HG02678 (cell line): ENCODE results near the gene ERGIC1.

Experiments used
- ATAC-seq: cut with Tn5 transposase; IDR thresholded peaks from one replicate; pipeline ENCODE4 v1.9.1; 2021; ENCODE audit warnings: mild to moderate bottlenecking, moderate library complexity; ENCODE audit not compliant: unreplicated experiment

ERGIC1 gene

DNA sequence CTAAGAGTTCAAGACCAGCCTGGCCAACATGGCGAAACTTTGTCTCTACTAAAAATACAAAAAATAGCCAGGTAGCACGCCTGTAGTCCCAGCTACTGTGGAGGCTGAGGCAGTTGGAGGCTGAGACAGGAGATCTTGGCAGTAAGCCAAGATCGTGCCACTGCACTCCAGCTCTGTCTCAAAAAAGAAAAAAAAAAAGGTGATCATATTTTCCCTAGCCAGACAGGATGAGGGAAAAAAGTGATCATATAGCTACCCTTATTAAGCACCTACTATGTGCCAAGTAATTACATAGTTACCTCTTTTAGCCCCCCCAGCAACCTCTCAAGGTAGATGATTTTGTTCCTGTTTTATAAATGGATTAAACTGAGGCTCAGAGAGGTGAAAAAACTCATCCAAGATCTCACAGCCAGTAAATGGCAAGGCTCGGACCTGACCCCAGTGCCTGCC lies 107.0 kb downstream of the ERGIC1 start:
- ATAC-seq, result no peak

DNA sequence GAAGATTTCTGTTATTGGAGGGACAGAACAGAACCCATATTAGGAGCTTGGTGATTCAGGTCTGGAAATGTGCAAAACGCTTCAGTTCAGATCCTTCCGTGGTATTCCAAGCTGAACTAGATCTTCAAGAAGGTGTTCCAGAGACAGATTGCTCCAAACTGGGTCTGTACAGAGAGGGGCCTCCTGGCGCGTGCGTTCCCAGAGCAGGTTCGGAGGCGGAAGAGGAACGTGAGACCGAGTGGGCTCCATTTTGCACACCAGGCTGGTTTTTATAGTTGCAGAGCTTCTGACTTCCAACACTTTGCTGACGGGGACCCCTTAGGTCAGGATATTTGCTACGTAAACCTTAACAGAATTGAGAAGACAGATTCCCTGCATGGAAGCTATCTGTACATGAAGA lies 108.5 kb downstream of the ERGIC1 start:
- ATAC-seq, result no peak

DNA sequence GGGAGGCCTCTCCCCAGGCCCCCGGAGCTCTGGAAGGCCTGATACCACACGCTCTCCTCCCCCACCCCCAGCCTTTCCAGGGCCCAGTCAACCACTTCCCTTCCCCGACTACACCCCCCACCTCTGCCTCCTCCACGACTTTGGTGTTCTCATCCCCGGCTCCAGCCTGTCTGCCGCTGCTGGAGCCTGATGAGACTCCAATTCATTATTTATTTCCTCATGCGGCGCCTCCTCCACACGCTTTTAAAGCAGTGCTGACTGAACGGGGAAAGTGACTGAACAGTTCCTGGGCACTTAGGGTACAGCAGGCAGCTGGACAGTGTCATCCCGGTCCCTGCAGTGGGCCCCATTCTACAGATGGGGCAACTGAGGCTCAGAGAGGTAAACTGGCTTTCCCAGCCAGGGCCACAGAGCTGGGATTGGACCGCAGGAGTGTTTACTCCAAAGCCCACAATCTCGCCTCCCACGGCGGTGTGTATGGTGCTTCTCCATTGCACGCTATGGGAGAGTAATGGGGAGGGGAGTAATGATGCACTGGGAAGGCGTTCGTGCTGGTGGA lies 109.3 kb downstream of the ERGIC1 start:
- no peak for ATAC-seq

DNA sequence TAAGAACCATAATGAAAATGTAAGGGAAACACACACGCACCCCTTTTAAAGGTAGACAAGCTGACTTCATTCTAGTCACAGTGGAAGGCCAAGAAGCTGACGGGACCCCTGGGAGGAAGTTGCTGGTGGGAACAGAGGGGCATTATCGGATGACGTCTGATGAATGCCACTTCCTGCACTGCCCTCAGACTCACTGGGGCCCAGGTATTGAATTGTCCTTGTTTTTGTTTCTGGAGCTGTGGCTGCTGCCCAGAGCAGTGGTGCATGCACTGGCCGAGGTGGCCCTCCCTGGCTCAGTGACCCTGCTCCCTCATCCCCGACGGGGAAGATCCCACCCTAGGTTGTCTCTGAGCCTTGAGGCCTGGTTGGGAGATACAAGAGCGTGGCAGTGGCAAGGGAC lies 109.9 kb downstream of the ERGIC1 start:
- ATAC-seq, result no peak

DNA sequence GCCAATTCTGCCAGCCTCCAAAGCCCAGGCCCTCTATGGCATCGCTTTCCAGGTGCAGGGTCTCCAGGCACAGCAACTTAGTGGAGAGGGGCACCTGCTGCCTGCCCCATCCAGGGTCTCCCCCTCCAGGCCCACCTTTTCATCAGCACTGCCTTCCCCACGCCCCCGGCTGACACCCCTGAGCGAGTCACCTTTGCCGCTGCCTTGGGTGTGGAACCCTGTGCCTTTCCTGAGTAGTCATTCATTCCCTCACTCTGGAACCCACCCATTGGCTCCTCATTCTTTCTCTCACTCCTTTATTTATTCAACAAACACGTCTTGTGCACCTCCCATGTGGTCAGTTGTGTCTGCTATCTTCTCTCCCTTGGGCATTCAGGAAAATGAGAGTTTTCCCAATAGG lies 110.7 kb downstream of the ERGIC1 start:
- ATAC-seq, result no peak

DNA sequence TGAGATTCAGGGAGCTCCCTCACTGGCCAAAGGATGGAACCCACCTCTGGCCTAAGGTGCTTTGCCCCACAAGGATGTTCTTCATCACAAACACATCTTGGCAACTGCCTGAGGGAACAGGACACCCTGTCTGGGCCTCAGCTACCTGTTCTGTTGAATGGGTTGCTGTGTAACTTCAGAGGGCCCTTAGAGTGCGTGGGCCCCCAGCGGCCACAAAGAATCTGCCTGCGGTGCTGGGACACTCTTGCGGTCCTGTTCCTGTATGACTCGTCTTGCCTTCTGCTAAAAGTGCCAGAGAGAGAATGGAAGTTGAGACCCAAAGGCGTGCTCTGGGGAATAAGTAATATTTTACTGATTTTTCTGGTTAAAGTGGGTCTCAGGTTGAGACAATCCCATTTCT lies 111.1 kb downstream of the ERGIC1 start:
- ATAC-seq, result no peak

DNA sequence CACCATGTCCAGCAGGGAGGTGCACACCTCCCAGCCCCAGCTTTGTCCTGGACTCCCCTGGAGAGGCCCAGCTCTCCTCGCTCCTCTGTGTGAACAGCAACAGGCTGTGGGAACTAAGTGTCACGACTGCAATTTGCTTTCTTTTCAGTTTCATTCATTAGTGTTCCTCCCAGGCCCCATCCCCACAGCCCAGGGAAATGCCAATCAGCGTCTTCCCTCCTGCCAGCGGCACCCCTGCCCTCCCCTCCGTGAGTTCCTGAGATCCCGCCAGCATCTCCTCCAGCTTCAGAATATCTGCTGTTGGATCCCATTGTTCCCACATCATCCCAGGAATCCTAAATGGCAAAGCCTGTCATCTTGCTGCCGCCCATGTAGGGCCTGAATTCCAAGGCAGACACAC lies 112.1 kb downstream of the ERGIC1 start:
- ATAC-seq, result no peak

DNA sequence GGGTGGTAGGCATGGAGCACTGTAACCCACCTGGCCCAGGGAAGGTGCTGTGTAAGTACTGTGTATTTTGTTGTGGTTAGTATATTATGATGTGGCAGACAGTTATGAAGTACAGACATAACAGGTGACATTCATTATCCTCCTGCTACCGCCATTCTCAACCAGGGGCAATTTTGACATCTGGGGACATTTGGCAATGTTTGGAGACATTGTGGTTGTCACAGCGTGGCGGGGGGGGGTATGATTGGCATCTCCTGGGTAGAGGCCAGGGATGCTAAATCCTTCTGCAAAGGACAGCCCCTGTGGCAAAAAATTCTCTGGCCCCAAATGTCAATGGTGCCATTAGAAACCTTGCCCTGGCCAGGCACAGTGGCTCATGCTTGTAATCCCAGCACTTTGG lies 115.4 kb downstream of the ERGIC1 start:
- ATAC-seq, result no peak

DNA sequence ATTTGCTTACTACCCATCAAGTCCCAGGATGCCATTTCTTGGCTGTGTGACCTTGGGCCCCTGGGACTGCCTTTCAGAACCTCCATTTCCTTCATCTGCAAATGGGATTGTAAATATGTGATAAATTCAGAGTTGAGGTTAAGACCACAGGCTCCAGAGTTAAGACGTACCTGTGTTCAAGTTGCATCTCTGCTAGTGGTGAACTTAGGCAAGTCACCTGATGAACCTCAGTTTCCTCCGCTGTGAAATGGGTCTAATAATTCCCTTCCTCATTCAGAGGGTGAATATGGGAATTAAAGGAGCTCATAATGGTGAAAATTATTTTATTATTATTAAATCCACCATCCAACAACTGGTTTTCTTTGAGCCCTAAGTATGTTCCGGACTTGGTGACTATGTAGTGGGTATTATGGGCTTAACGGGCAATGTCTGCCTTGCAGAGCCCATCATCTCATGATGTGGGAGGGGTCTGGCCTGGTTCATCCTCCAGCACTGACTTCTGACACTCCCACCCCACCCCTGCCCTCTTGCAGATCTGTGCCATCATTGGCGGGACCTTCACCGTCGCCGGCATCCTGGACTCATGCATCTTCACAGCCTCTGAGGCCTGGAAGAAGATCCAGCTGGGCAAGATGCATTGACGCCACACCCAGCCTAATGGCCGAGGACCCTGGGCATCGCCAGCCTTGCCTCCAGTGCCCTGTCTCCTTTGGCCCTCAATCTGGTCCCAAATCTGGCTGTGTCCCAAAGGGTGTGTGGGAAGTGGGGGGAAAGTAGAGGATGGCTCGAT lies 116.3 kb downstream of the ERGIC1 start:
- ATAC-seq, result no peak

DNA sequence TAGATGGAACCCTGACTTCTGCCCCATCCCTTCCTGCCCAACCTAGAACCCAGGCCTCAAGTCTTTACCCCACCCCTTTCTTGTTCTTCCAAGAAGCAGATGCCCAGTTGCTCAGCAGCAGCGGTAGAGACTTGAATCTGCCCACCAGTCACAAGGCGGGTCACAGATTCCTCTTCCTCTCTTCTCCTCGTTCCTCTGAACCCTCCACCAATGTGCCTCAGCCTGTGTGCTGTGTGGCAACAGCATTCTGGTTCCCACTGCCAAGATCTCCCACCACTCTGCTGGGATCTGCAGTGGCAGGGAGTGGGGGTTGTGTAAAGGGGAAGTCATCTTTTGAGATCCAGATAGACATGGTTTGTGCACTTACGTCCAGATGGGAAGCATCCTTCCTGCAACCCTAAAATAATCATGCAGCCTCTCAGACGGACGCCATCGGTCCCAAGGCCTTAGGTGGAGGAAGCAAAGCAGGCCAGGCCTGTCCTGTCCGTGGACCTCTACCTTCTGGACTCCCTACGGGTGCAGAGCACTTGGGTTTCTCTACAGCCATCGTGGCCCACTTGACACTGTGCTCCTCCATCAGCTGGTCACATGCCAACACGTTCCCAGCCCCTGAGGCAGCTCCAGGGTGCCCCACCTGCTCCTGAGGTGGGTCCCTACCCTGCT lies 117.5 kb downstream of the ERGIC1 start:
- no peak for ATAC-seq

DNA sequence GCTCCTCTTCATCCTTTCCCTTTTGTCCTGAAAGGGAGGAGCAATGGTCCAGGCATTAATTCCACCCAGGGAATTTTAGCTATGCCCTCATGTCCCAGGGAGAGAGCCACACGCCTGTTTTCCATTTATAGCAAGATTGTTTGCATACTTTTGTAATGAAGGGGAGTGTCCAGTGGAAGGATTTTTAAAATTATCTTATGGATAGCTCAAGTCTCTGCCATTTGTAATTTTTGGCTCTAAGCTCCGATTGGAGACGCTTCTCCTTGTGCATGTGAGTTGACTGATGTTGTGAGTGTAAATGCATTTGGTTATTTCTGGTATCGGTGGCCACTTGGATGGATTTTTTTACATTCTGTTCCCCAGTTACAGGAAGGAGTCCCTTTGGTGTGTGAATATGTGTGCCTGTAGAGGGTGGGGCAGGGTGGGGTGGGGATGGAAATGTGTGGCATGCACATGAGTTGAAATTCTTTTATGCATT lies 118.0 kb downstream of the ERGIC1 start:
- ATAC-seq, result no peak

DNA sequence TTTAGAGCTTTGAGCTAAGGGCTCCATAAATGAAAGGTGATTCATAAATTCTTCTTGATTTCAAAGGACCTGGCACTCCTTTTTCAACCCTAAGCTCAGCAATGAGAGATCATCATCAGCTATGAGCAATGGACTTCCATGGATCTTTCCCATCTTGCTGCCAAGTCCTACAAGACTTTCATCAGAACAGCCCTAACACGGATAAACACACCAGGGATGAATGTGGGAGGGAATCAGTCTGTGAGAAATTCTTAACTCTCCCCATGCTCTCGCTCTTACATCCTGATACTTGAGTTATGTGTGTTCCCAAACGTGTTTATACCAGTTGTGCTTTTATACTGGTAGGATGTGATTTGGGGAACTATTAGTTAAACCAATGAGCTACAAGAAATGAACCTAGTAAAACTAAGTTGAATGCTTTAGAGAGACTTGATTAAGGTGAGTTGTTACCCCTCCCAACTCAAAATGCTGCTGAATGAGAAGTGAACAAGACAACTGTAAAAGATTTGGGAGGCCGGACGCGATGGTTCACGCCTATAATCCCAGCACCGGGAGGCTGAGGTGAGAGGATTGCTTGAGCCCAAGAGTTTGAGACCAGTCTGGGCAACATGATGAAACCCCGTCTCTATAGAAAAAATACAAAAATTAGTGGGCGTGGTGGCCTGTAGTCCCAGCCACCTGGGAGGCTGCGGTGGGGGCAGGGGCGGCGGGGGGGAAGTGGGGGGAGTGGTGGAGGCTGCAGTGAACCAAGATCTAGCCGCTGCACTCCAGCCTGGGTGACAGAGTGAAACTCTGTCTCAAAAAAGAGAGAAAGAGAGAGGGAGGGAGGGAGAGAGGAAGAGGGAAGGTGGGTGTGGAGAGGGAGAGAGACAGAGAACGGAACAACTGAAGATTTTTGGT lies 120.0 kb downstream of the ERGIC1 start:
- no peak for ATAC-seq

DNA sequence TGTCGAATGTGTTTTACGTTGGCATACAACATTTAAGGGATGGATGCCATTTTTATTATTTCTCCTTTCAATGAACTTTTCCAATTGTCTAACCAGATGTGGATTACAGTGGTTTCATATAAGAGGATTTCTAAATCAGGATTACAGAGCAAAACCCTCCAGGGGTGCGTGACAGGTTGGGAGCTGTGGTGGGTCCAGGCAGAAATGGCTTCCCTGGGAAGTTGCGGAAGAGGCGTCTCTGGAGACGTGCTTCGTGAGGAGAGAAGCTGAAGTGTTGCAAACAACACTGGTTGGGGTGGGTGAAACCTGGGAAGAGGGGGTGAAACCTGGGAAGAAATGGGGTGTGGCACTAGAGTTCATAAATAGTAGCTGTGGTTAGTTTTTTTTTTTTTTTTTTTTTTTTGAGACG lies 120.7 kb downstream of the ERGIC1 start:
- ATAC-seq, result no peak

DNA sequence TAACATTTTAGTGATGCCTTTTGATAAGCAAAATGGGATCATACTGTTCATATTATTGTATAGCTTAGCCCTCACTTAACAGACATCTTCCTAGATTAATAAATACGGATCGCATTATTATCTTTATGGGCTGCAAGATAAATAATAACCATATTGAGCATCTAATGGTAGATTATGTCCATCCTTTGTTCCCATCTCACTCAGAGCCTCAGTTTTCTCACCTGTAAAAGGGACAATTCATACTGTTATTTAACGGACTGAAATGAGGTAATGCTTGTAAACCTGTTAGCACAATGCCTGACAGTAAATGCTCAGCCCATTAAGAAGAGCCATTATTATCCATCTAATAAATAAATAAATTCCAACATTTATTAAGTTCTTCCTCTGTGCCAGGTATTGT lies 122.2 kb downstream of the ERGIC1 start:
- ATAC-seq, result no peak

DNA sequence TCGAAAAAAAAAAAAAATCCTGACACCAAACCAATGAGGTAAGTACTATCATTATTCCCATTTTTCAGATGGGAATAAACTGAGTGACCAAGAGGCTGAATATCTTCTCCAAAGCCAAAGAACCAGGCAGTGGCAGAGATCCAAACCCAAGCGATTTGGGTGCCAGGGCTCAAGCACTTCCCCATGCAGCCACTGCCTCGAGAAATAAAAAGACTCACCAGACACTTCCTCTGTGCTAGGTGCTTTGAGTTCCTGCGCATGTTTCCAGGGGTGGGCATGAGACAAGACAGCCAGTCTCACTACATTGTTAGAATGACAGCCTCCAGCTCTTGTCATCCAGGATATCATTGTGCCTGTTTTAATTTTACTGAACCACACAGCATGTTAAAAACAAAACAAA lies 122.9 kb downstream of the ERGIC1 start:
- no peak for ATAC-seq

DNA sequence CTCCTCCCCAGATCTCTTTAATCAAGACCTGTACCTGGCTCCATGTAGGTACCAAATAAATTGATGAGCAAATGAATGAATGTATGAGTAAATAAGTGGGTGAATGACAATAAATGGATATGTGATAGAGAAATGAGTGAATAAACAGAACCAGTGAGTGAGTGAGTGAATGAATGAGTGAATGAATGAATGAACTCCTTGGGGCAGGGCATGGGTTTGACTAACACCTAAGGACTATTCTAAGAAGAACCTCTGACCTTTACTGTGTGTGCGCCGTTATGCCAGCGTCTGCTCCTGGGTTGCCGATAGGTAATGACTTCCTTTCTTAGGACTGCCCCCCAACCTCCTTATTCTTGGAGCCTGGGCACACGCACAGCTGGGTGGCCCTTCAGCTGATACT lies 123.4 kb downstream of the ERGIC1 start:
- ATAC-seq, result no peak

DNA sequence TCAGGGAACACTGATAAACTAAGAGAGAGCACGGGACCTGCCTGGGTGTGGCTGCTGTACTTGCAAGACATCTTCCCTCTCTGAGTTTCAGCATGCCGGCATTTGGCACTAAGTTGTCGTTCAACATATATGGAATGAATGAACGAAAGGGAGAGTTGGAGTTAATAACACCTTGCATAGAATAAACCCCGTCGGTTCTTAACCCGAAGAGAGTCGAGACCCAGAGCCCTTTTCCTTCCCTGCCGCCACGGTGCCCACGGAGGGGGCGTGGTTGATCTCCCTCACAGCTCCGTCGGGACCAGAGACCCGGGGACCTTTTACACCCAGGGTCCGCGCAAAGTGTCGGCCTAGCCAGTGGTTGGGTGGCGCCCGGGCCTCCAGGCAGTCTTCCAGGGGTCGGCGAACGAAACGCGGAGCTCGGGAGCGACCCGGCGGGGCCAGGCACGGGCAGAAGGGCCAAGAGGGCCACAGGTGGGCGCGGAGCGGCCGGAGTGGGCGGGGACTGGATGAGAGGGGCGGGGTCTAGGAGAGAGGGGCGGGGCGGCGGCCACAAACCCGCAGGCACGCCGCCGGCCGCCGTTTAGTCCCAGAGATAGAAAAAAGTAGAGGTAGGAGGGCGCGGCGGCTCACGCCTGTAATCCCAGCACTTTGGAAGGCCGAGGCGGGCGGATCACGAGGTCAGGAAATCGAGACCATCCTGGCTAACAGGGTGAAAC lies 124.4 kb downstream of the ERGIC1 start:
- peak; percentile 65 for ATAC-seq

DNA sequence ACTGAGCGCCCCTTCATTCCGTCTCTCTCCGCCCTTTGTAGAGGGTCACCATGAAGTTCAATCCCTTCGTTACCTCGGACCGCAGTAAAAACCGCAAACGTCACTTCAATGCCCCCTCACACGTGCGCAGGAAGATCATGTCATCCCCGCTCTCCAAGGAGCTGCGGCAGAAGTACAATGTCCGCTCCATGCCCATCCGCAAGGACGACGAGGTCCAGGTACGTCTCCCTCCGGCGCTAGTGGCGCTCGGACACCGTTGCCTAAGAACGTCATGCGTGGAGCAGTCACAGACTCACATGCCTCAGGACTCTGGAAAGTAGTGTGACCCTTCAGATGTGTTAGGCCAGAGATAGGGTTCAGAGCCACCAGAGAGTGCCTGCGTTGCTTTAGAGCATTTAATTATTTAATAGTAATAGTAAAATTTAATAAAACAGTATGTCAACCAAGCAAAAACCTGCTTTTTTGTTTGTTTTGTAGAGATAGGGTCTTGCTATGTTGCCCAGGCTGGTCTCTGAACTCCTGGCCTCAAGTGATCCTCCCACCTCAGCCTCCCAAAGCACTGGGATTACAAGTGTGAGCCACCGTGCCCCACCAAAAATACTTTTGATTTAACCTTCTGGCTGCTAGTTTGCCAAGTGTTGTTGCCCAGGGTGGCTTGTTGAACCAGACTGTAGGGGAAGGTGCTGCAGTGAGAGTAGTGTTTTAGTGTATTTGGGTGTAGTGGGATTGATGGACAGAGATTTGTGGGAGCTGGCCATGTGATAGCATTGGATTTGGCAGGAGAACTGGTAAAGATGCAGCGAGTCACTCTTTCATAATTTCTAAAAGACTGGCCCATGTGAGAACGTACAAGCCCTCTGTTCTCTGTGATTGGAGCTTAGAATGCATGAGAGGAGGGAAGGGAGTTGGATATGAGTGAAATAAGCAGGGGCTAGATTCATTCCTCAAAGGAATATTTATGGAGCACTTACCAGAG lies 126.1 kb downstream of the ERGIC1 start:
- no peak for ATAC-seq

DNA sequence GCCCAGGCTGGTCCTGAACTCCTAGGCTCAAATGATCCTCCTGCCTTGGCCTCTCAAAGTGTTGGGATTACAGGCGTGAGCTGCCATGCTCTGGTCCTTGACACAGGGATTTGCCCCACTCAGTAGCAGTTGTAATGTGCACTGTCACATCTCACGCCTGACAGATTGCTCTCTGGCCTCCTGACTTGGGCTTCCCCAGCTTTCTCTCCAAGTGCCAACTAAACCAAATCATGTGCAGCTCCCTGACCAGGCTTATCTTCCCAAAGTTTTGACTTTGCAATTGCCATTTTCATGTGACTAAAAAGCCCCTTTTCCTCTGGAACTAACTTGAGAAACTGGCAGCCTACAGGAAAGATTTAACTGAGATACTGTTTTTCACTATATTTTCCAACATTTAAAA lies 135.9 kb downstream of the ERGIC1 start:
- ATAC-seq, result no peak
